Measurements from ENCODE around the gene TIPARP.
"Not testable (repeated sequence)": the region's sequence is repeated elsewhere in the genome, so short reads cannot be mapped to it uniquely, and the experiment has no call there.

The TIPARP gene

DNA sequence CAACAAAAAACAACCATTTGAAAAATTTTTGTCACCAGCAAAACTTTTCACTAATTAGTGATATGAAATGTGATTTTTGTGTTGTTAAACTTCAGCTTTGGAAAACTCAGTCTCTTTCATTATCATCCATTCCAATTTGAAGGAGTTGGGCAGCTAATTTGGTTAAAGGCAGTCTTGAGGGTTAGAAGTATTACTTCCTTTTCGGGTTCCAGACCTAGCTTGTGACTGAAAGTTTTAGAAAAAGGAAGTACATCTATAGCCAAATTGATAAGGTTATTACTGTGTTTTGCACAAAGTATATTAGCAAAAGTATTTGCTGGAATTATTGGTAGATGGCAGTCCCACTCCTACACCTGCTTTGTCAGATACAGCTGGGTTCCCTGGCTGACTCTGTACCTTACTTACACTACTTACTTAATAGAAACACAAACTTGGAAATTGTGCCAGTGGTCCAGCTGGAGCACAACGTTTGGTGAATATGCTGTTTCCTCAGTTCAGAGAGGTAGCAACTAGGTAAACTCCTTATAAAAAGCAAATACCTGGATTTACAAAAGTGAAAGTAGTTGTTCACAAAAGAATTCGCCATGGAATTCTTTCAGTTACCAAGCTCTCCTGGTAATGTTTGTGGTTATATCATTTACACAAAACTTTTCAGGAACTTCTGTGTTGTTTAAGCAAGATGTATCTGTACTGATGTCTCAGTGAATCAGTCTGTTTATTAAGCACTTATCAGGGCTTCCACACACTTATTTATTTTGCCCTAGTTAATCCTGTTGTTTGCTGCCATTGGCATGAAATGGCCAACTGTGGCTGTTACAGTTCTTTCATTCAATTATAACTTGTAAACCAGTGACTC is 31.6 kb downstream of the TIPARP start:
- Histone ChIP-seq H3K4me3 (ENCODE audit: low read depth in 1 of 5, low read length in 5 of 5) (no peak overlapping the region), H3K9me3 (ENCODE audit: control insufficient read depth in 5 of 5, low read length in 5 of 5) (no peaks in the 10 kb centered on the region), H3K9ac (ENCODE audit: low read length in 5 of 5) (no peak overlapping the region), H3K27ac (ENCODE audit: low read depth, low read length) (no peak overlapping the region), H3K4me1 (ENCODE audit: control insufficient read depth in 5 of 5, insufficient read depth in 5 of 5, low read length in 5 of 5) (peaks cover 0 to 6% (median 4%) of the 10 kb centered on the region in 5 donors), H3K27me3 (ENCODE audit: control insufficient read depth in 5 of 5, insufficient read depth in 4 of 5, low read length in 5 of 5) (no peaks in the 10 kb centered on the region), H3K36me3 (ENCODE audit: control insufficient read depth in 5 of 5, insufficient read depth in 5 of 5, low read length in 5 of 5) (peaks cover 21 to 45% (median 42%) of the 10 kb centered on the region in 5 donors)

DNA sequence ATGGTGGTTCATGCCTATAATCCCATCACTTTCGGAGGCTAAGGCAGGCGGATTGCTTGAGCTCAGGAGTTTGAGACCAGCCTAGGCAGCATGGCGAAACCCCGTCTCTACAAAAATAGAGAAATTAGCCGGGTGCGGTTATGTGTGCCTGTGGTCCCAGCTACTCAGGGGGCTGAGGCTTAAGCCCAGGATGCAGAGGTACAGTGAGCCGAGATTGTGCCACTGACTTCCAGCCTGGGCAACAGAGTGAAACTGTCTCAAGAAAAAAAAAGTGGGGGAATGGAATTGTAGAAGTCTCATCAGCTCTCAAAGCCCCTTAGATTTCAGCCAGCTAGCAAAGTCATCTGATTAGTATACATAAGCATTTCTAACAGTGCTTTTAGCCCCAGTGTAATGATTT is 33.2 kb downstream of the TIPARP start:
- Histone ChIP-seq H3K27me3 (ENCODE audit: control insufficient read depth in 5 of 5, insufficient read depth in 4 of 5, low read length in 5 of 5) (no peaks in the 10 kb centered on the region), H3K4me1 (ENCODE audit: control insufficient read depth in 5 of 5, insufficient read depth in 5 of 5, low read length in 5 of 5) (peaks cover 0 to under 1% (median 0%) of the 10 kb centered on the region in 5 donors), H3K27ac (ENCODE audit: low read depth, low read length) (no peak overlapping the region), H3K4me3 (ENCODE audit: low read depth in 1 of 5, low read length in 5 of 5) (no peak overlapping the region), H3K9me3 (ENCODE audit: control insufficient read depth in 5 of 5, low read length in 5 of 5) (no peaks in the 10 kb centered on the region), H3K36me3 (ENCODE audit: control insufficient read depth in 5 of 5, insufficient read depth in 5 of 5, low read length in 5 of 5) (peaks cover 21 to 44% (median 39%) of the 10 kb centered on the region in 5 donors), H3K9ac (ENCODE audit: low read length in 5 of 5) (no peak overlapping the region)

- Histone ChIP-seq H3K9me3 (ENCODE audit: control insufficient read depth in 5 of 5, low read length in 5 of 5) (no peaks in the 10 kb centered on the region), H3K27me3 (ENCODE audit: control insufficient read depth in 5 of 5, insufficient read depth in 4 of 5, low read length in 5 of 5) (no peaks in the 10 kb centered on the region), H3K36me3 (ENCODE audit: control insufficient read depth in 5 of 5, insufficient read depth in 5 of 5, low read length in 5 of 5) (peaks cover 10 to 24% (median 17%) of the 10 kb centered on the region in 5 donors), H3K4me1 (ENCODE audit: control insufficient read depth in 5 of 5, insufficient read depth in 5 of 5, low read length in 5 of 5) (no peaks in the 10 kb centered on the region), H3K4me3 (ENCODE audit: low read depth in 1 of 5, low read length in 5 of 5) (no peak overlapping the region), H3K9ac (ENCODE audit: low read length in 5 of 5) (no peak overlapping the region), H3K27ac (ENCODE audit: low read depth, low read length) (no peak overlapping the region)
These were observed 36.0 kb downstream of the TIPARP start for GRCh38 chr3:156710429-156710828.

DNA sequence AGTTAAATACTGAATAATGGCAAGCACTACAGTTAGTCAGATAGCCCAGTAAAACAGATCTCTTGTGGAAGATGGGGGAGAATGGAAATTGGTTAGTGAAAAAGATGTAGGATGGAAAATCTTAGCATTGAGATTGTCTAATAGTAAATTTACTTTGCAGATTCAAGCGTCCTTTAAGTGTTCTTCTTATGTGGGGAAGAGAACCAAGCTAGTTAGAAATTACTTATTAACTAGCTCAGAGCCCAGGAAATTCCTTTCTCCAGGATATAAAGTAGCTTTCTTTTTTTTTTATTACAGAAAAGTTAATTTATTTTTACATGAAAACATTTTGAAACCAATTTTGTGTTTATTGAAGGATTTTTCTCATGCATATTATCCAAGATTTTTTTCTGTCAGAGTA is 36.7 kb downstream of the TIPARP start:
- H3K9ac ChIP-seq (ENCODE audit: low read length in 5 of 5): no peak overlapping the region
- peaks cover 5 to 18% (median 10%) of the 10 kb centered on the region in 5 donors for H3K36me3 ChIP-seq (ENCODE audit: control insufficient read depth in 5 of 5, insufficient read depth in 5 of 5, low read length in 5 of 5)
- no peaks in the 10 kb centered on the region for H3K4me1 ChIP-seq (ENCODE audit: control insufficient read depth in 5 of 5, insufficient read depth in 5 of 5, low read length in 5 of 5)
- no peak overlapping the region for H3K4me3 ChIP-seq (ENCODE audit: low read depth in 1 of 5, low read length in 5 of 5)
- H3K9me3 ChIP-seq (ENCODE audit: control insufficient read depth in 5 of 5, low read length in 5 of 5): no peaks in the 10 kb centered on the region
- no peaks in the 10 kb centered on the region for H3K27me3 ChIP-seq (ENCODE audit: control insufficient read depth in 5 of 5, insufficient read depth in 4 of 5, low read length in 5 of 5)
- no peak overlapping the region for H3K27ac ChIP-seq (ENCODE audit: low read depth, low read length)

DNA sequence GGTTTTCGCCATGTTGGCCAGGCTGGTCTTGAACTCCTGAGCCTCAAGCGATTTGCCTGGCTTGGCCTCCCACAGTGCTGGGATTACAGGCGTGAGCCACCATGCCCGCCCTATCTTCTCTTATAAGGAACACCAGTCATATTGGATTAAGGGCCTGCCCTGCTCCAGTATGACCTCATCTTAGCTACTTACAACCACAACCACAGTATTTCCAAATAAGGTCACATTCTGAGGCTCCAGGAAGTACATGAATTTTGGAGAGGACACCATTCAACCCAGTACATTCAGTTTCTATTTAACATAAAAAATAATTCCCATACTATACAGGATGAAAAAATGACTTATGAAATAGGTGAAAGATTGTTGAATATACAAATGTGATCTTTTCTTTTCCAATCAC is 37.6 kb downstream of the TIPARP start:
- not testable (repeated sequence) for H3K4me1 ChIP-seq (ENCODE audit: control insufficient read depth in 5 of 5, insufficient read depth in 5 of 5, low read length in 5 of 5); H3K4me3 ChIP-seq (ENCODE audit: low read depth in 1 of 5, low read length in 5 of 5); H3K9ac ChIP-seq (ENCODE audit: low read length in 5 of 5); H3K27me3 ChIP-seq (ENCODE audit: control insufficient read depth in 5 of 5, insufficient read depth in 4 of 5, low read length in 5 of 5); H3K27ac ChIP-seq (ENCODE audit: low read depth, low read length); H3K9me3 ChIP-seq (ENCODE audit: control insufficient read depth in 5 of 5, low read length in 5 of 5)
- H3K36me3 ChIP-seq (ENCODE audit: control insufficient read depth in 5 of 5, insufficient read depth in 5 of 5, low read length in 5 of 5): peaks cover 3 to 12% (median 5%) of the 10 kb centered on the region in 5 donors

DNA sequence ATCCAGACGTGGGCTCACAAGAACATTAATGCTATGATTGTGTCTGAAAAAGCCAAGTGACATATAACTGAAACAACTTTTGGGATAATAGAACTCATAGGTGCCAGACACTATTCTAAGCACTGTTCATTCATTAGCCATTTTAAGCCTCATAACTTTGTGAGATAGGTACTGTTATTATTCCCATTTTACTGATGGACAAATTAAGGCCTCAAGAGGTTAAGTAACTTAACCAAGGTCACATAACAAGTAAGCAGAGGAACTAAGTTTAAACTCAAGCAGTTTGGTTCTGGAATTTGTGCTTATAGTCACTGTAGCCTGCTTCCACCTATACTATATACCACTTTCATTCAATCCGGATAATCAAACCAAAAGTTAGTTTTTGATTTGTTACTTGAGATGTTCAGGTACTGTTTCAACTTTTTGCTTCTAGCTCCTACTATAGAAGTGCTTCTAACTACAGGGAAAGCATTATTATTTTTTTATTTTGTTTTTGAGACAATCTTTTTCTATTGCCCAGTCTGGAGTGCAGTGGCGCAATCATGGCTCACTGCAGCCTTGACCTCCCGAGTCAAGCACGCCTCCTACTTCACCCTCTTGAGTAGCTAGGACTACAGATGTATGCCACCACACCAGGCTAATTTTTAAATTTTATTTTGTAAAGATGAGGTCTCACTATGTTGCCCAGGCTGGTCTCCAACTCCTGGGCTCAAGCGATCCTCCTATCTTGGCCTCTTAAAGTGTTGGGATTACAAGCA is 41.9 kb downstream of the TIPARP start:
- Histone ChIP-seq H3K27ac (ENCODE audit: low read depth, low read length) (no peak overlapping the region), H3K9ac (ENCODE audit: low read length in 5 of 5) (no peak overlapping the region), H3K27me3 (ENCODE audit: control insufficient read depth in 5 of 5, insufficient read depth in 4 of 5, low read length in 5 of 5) (no peaks in the 10 kb centered on the region), H3K36me3 (ENCODE audit: control insufficient read depth in 5 of 5, insufficient read depth in 5 of 5, low read length in 5 of 5) (no peaks in the 10 kb centered on the region), H3K4me1 (ENCODE audit: control insufficient read depth in 5 of 5, insufficient read depth in 5 of 5, low read length in 5 of 5) (peaks cover 0 to 26% (median 9%) of the 10 kb centered on the region in 5 donors), H3K4me3 (ENCODE audit: low read depth in 1 of 5, low read length in 5 of 5) (no peak overlapping the region), H3K9me3 (ENCODE audit: control insufficient read depth in 5 of 5, low read length in 5 of 5) (no peaks in the 10 kb centered on the region)

- peaks cover 0 to 32% (median 9%) of the 10 kb centered on the region in 5 donors for H3K4me1 ChIP-seq (ENCODE audit: control insufficient read depth in 5 of 5, insufficient read depth in 5 of 5, low read length in 5 of 5)
- H3K27ac ChIP-seq (ENCODE audit: low read depth, low read length): no peak overlapping the region
These were observed 44.4 kb downstream of the TIPARP start for GRCh38 chr3:156718622-156719306.

DNA sequence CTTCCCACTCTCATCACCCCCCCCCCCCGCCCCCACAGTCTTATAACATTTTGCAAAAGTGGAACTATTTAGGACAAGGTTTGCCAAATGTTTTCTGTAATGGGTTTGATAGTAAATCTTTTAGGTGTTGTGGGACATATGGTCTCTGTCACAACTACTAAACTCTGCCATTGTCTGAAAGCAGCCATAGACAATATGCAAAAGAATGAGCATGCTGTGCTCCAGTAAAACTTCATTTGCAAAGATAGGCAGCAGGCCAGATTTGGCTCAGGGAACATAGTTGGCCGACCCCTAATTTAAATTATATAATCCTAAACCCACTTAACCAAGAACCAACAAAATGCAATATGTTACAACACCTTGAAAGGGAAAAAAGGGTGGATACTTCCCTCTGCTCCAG is 46.4 kb downstream of the TIPARP start:
- Histone ChIP-seq H3K9ac (ENCODE audit: low read length in 5 of 5) (no peak overlapping the region), H3K4me1 (ENCODE audit: control insufficient read depth in 5 of 5, insufficient read depth in 5 of 5, low read length in 5 of 5) (peaks cover 0 to 32% (median 9%) of the 10 kb centered on the region in 5 donors), H3K9me3 (ENCODE audit: control insufficient read depth in 5 of 5, low read length in 5 of 5) (no peaks in the 10 kb centered on the region), H3K4me3 (ENCODE audit: low read depth in 1 of 5, low read length in 5 of 5) (no peak overlapping the region), H3K36me3 (ENCODE audit: control insufficient read depth in 5 of 5, insufficient read depth in 5 of 5, low read length in 5 of 5) (no peaks in the 10 kb centered on the region), H3K27me3 (ENCODE audit: control insufficient read depth in 5 of 5, insufficient read depth in 4 of 5, low read length in 5 of 5) (no peaks in the 10 kb centered on the region), H3K27ac (ENCODE audit: low read depth, low read length) (no peak overlapping the region)

More at GRCh38 chr3:156718622-156719306, 44.4 kb downstream of the TIPARP start:
- H3K9ac ChIP-seq (ENCODE audit: low read length in 5 of 5): no peak overlapping the region
- no peaks in the 10 kb centered on the region for H3K9me3 ChIP-seq (ENCODE audit: control insufficient read depth in 5 of 5, low read length in 5 of 5)
- no peaks in the 10 kb centered on the region for H3K36me3 ChIP-seq (ENCODE audit: control insufficient read depth in 5 of 5, insufficient read depth in 5 of 5, low read length in 5 of 5)
- no peaks in the 10 kb centered on the region for H3K27me3 ChIP-seq (ENCODE audit: control insufficient read depth in 5 of 5, insufficient read depth in 4 of 5, low read length in 5 of 5)
- H3K4me3 ChIP-seq (ENCODE audit: low read depth in 1 of 5, low read length in 5 of 5): no peak overlapping the region

DNA sequence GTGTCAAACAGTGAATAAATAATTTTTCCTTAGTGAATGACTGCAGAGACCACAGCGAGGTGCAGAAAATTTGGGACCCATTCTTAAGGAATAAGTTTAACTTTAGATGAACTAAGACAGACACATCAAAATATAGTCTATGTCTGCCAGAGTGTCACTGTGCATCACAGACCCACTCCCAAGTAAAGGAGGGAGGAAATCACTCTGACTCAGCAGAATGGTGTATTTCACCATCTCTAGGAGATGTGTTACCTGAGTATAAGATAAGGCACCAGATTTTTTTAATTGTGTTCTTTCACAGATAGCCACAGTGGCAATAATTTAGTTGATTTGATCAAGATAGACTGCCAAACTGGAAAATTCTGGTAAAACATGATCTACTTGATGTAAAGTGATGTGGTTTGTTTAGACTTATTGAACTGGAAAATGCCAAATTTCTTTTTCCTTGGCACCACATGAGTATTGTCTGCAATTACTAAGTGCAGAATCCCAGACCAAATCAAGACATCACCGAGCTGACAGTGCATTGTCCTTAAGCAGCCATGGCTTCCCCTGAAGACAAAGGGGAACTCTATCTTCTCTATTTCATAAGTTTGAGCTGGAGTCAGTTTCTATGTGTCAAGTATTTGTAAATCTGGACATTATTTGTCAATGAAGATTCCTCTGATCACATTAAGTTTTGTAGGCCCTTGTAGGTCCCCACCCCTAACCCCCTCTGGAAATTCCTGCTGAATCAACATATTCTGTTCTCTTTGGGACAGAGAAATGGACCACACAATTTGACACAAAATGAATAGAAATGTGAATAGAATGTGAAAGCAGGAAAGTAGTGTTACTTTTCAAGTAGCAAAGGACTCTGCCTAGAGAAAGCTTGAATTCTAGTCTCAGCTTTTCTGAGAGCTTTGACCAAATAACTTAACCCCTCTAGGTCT is 47.6 kb downstream of the TIPARP start:
- no peak overlapping the region for H3K9ac ChIP-seq (ENCODE audit: low read length in 5 of 5)
- H3K4me1 ChIP-seq (ENCODE audit: control insufficient read depth in 5 of 5, insufficient read depth in 5 of 5, low read length in 5 of 5): peaks cover 0 to 25% (median 4%) of the 10 kb centered on the region in 5 donors
- peak overlapping the region; percentile 5 for H3K27ac ChIP-seq (ENCODE audit: low read depth, low read length)
- no peaks in the 10 kb centered on the region for H3K27me3 ChIP-seq (ENCODE audit: control insufficient read depth in 5 of 5, insufficient read depth in 4 of 5, low read length in 5 of 5)
- H3K9me3 ChIP-seq (ENCODE audit: control insufficient read depth in 5 of 5, low read length in 5 of 5): no peaks in the 10 kb centered on the region
- H3K36me3 ChIP-seq (ENCODE audit: control insufficient read depth in 5 of 5, insufficient read depth in 5 of 5, low read length in 5 of 5): no peaks in the 10 kb centered on the region
- no peak overlapping the region for H3K4me3 ChIP-seq (ENCODE audit: low read depth in 1 of 5, low read length in 5 of 5)
